GM23338 (cell line): ENCODE results near the gene MICAL3.
"Not testable (repeated sequence)": the region's sequence is repeated elsewhere in the genome, so short reads cannot be mapped to it uniquely, and the experiment has no call there.

Experiments used
- CREB1 ChIP-seq: fragments of 250-450 bp; sonication (Bioruptor Pico); IDR thresholded peaks from 2 replicates; pipeline ENCODE4 v1.5.0; 2020; ENCODE audit warnings: low read depth, mild to moderate bottlenecking, moderate library complexity
- EZH2 ChIP-seq: fragments of 200-600 bp; sonication (generic); IDR thresholded peaks from one replicate; pipeline ENCODE4 v1.8.0; 2017; ENCODE audit warnings: antibody characterized with exemption, mild to moderate bottlenecking, low read depth; ENCODE audit not compliant: unreplicated experiment
- EZH2phosphoT487 ChIP-seq: fragments of 200-600 bp; sonication (generic); IDR thresholded peaks from one replicate; pipeline ENCODE4 v1.8.1; 2018; ENCODE audit warnings: antibody characterized with exemption; ENCODE audit not compliant: unreplicated experiment
- JUNB ChIP-seq: IDR thresholded peaks from one replicate; pipeline ENCODE4 v1.6.1; 2016; ENCODE audit warnings: antibody characterized with exemption; ENCODE audit not compliant: unreplicated experiment
- STAT1 ChIP-seq: IDR thresholded peaks from one replicate; pipeline ENCODE4 v1.6.1; 2016; ENCODE audit warnings: antibody characterized with exemption; ENCODE audit not compliant: unreplicated experiment
- TF ChIP-seq, protein P1 (sequence below), 2 experiments: fragments of 200-600 bp in 1 of 2; sonication (generic) in 1 of 2; conservative IDR thresholded peaks; 2 replicates each; pipeline versions ENCODE4 v1.5.1 to v1.6.1; 2016 to 2017; ENCODE audit warnings: antibody characterized with exemption in 2 of 2, low read depth in 2 of 2, mild to moderate bottlenecking in 2 of 2, moderate library complexity in 1 of 2
- TF ChIP-seq, protein P2 (sequence below): IDR thresholded peaks from one replicate; pipeline ENCODE4 v1.6.1; 2018; ENCODE audit warnings: antibody characterized with exemption; ENCODE audit not compliant: unreplicated experiment

DNA sequence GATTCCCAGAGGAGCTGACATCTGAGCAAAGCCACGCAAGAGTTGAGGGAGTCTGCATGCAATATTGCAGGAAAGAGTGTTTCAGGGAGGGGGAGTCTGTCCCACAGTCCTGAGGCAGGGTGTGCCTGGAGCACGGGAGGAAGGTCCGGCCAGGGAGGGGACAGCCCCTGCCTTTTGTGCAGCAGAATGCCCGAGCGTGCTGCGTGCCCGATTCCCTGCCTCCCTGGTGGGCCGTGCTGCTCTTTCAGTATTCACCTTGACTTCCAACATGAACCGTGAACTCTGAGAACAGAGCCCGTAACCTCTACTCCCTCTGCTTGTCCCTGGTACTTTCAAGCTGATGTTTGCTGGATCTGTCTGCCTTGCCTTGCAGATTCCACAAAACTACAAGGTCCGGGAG, 39.3 kb downstream of the MICAL3 start:
- TF ChIP-seq, protein P1, sequence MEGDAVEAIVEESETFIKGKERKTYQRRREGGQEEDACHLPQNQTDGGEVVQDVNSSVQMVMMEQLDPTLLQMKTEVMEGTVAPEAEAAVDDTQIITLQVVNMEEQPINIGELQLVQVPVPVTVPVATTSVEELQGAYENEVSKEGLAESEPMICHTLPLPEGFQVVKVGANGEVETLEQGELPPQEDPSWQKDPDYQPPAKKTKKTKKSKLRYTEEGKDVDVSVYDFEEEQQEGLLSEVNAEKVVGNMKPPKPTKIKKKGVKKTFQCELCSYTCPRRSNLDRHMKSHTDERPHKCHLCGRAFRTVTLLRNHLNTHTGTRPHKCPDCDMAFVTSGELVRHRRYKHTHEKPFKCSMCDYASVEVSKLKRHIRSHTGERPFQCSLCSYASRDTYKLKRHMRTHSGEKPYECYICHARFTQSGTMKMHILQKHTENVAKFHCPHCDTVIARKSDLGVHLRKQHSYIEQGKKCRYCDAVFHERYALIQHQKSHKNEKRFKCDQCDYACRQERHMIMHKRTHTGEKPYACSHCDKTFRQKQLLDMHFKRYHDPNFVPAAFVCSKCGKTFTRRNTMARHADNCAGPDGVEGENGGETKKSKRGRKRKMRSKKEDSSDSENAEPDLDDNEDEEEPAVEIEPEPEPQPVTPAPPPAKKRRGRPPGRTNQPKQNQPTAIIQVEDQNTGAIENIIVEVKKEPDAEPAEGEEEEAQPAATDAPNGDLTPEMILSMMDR (conservative IDR thresholded peaks at IDR 0.05; ENCODE audit: low read depth in 2 of 2): not testable (repeated sequence)
- not testable (repeated sequence) for TF ChIP-seq JUNB; STAT1; CREB1 (CRISPR knock-in tag); EZH2; EZH2phosphoT487
- TF ChIP-seq, protein P2, sequence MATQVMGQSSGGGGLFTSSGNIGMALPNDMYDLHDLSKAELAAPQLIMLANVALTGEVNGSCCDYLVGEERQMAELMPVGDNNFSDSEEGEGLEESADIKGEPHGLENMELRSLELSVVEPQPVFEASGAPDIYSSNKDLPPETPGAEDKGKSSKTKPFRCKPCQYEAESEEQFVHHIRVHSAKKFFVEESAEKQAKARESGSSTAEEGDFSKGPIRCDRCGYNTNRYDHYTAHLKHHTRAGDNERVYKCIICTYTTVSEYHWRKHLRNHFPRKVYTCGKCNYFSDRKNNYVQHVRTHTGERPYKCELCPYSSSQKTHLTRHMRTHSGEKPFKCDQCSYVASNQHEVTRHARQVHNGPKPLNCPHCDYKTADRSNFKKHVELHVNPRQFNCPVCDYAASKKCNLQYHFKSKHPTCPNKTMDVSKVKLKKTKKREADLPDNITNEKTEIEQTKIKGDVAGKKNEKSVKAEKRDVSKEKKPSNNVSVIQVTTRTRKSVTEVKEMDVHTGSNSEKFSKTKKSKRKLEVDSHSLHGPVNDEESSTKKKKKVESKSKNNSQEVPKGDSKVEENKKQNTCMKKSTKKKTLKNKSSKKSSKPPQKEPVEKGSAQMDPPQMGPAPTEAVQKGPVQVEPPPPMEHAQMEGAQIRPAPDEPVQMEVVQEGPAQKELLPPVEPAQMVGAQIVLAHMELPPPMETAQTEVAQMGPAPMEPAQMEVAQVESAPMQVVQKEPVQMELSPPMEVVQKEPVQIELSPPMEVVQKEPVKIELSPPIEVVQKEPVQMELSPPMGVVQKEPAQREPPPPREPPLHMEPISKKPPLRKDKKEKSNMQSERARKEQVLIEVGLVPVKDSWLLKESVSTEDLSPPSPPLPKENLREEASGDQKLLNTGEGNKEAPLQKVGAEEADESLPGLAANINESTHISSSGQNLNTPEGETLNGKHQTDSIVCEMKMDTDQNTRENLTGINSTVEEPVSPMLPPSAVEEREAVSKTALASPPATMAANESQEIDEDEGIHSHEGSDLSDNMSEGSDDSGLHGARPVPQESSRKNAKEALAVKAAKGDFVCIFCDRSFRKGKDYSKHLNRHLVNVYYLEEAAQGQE: not testable (repeated sequence)
